ENCODE measurements around the gene GRIK2. TPM values are rescaled to one million over a fixed set of nuclear protein-coding genes. Genes with fewer than 3 reads are reported as not detected.

Gene GRIK2
- total and polyA plus RNA-seq, 9 donors = 0.12 to 4.1 (median 0.89) TPM; not detected in 1

DNA sequence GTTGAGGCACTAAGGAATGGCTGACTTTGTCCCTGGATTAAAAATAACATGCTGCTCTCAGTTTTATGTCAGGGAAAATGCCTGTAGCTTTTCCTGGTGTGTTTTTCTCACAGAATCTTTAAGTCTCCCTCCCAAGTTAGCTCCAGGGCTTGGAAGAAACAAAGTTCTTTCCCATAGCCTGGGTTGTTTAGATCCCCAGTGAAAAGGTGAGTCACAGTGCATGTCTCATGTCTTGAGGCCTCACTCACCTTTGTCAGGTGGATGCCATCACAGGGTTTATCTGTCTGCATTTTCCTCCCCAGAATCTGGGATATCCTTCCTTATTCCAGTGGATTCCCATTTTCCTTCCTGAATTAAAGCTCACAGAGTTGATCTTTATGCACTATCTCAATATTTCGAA lies 722.4 kb downstream of the GRIK2 start:
- Histone ChIP-seq H3K4me3 (no peak overlapping the region), H3K27ac (no peak overlapping the region), H3K4me1 (ENCODE audit: insufficient read depth) (no peaks in the 10 kb centered on the region), H3K36me3 (no peaks in the 10 kb centered on the region), H3K9me3 (no peaks in the 10 kb centered on the region), H3K27me3 (no peaks in the 10 kb centered on the region)
- WGBS, 3 donors = 65 to 72% (median 65%) methylated on average over 1 of the region's 1 CpG
- intact Hi-C loops (cut with DNase I) = no loop called here
- TF ChIP-seq EP300 (IDR thresholded peaks at IDR 0.05) = no peak
- TF ChIP-seq POLR2A (IDR thresholded peaks at IDR 0.05) = no peak
- TF ChIP-seq, protein P1, sequence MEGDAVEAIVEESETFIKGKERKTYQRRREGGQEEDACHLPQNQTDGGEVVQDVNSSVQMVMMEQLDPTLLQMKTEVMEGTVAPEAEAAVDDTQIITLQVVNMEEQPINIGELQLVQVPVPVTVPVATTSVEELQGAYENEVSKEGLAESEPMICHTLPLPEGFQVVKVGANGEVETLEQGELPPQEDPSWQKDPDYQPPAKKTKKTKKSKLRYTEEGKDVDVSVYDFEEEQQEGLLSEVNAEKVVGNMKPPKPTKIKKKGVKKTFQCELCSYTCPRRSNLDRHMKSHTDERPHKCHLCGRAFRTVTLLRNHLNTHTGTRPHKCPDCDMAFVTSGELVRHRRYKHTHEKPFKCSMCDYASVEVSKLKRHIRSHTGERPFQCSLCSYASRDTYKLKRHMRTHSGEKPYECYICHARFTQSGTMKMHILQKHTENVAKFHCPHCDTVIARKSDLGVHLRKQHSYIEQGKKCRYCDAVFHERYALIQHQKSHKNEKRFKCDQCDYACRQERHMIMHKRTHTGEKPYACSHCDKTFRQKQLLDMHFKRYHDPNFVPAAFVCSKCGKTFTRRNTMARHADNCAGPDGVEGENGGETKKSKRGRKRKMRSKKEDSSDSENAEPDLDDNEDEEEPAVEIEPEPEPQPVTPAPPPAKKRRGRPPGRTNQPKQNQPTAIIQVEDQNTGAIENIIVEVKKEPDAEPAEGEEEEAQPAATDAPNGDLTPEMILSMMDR (IDR thresholded peaks at IDR 0.05) = no peak
- no peak for DNase-seq

- Histone ChIP-seq H3K4me1 (ENCODE audit: insufficient read depth) (no peaks in the 10 kb centered on the region), H3K36me3 (no peaks in the 10 kb centered on the region), H3K4me3 (no peak overlapping the region), H3K27ac (no peak overlapping the region), H3K9me3 (no peaks in the 10 kb centered on the region), H3K27me3 (no peaks in the 10 kb centered on the region)
- DNase-seq = no peak
- intact Hi-C loops (cut with DNase I) = no loop called here
- WGBS, 3 donors = 82 to 97% (median 91%) methylated on average over 1 of the region's 1 CpG
- TF ChIP-seq, protein P1 (IDR thresholded peaks at IDR 0.05) = no peak
- no peak for TF ChIP-seq EP300 (IDR thresholded peaks at IDR 0.05)
Observed at GRCh38 chr6:102118034-102118433, 724.5 kb downstream of the GRIK2 start.

Data from ovary (tissue), 9 donors.